GF-D8 (cell line): ENCODE data around the gene HYI.

Source experiments
- DNase-seq: peaks from one replicate; lab custom pipeline; 2025; lab: John Stamatoyannopoulos, UW

Gene HYI

GRCh38 chr1:43444151-43444828, 9.4 kb downstream of the HYI start:
- no peak for DNase-seq

GRCh38 chr1:43443197-43443946, 10.4 kb downstream of the HYI start:
- DNase-seq = no peak

DNA sequence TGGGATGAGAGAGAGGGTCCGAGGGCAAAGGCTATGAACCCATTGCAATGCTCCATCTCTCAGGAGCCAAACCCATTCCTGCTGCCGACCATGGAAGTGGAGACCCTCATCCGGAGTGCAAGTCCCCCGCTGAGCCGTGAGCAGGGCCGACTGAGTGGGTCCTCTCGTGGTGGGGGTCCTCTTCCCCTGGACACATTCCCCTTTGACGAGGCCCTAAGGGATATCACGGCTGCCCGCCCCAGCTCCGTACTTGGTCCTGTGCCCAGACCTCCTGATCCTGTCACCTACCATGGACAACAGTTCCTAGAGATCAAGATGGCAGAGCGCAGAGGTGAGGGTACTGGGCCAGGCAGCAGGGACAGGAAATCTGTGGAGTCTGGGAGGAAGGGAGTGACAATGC, 11.0 kb downstream of the HYI start:
- DNase-seq = no peak

- DNase-seq = no peak
These were observed 11.7 kb downstream of the HYI start for GRCh38 chr1:43441894-43442637.

DNA sequence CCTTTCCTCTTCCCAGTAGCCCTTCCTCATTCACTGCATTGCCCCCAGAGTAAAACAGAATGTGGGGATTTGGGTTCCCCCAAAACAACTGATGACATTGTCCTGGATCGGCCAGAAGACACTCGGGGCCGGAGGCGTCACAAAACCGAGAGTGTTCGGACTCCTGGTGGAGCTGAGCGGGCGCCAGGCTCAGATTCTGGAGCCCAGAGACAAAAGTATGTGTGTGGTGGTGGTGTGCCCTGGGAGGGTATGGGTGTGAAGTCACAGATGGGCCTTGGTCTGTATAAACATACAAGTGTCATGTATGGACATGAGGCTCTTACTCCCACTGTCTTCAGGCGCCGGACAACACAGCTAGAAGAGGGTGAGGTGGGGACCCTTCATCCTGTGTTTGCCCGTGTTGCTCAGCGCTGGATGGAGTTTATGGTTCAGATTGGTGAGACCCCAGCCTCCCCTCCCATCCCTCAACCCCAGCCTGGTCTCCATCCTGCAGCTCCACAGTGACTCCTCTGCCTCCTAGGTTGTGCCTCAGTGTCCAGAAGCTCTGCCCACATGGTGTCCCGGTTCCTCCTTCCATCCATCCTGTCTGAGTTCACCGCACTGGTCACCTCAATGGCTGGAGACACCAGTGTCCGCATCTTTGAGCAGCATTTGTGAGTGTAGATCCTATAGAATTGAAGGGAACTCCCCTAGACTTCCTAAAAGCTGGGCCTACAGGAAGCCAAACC, 12.4 kb downstream of the HYI start:
- no peak for DNase-seq

GRCh38 chr1:43440358-43440757, 13.4 kb downstream of the HYI start:
- DNase-seq = no peak

GRCh38 chr1:43439781-43440180, 13.9 kb downstream of the HYI start:
- DNase-seq = no peak

DNA sequence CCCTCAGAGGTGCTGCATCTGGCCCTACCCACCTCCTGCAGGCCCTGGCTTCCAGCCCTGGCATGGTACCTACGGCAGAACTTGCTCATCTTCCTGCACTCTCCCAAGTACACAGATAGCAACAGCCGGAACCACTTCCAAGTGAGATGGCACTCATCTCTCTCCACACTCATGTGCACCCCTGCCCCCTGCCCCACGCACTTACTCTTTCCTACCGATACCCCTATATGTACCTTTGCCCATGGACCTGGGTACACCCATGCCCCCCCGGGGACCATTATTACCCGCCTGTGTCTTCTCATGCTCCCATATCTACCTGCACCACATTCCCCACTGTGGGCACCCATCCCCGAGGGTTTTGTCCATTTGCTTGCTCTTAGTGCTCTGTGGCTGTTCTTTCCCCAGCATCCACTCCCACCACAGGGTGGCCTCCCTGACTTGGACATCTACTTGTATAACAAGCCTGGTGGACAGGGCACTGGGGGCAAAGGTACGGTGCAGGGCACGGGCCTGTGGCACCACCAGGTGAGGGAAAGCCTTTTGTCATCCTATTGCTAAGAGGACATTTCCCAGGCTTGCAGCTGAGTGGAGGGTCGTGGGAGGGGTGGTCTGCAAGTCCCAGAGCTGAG, 14.7 kb downstream of the HYI start:
- DNase-seq = no peak

- DNase-seq = no peak
These were observed 15.2 kb downstream of the HYI start for GRCh38 chr1:43438576-43438952.

DNA sequence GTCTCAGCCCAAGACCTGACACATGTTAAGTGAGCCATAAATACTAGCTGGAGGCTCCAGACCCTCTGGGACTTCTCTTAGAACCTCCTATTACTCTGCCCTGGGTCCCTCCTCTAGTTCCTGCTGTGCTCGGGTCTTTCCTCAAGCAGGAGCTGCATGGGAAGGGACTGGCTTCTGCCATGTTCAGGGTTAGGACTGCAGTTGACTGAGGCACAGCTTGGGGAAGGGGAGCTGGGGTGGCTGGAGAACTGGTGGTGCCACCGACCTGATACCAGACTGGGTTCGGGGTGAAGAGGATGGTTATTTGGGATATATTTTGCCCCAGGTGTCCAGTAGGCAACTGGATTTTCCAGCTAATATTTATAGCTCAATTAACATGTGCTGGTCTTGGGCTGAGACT, 15.7 kb downstream of the HYI start:
- DNase-seq = no peak

GRCh38 chr1:43437031-43437973, 16.4 kb downstream of the HYI start:
- no peak for DNase-seq

GRCh38 chr1:43436371-43436770, 17.4 kb downstream of the HYI start:
- no peak for DNase-seq

- no peak for DNase-seq
These were observed 18.3 kb downstream of the HYI start for GRCh38 chr1:43435146-43436145.

GRCh38 chr1:43434256-43434655, 19.5 kb downstream of the HYI start:
- DNase-seq = no peak

DNA sequence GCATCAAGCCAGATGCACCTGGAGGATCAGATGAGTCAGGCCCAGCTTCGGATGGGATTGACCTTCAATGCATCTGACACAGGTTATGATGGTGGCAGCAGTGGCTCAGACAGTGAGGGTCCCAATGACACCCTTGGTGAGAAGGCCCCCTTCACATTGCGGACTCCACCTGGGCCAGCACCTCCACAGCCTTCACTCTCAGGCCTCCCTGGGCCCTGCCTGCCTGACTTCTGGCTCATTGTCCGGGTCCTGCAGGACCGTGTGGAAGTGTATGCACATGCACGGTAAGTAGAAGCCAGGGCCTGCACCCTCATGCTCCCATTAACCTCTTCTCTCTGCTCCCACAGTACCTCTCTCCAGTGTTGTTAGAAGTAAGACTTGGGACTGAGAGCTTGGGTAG, 20.8 kb downstream of the HYI start:
- no peak for DNase-seq

DNA sequence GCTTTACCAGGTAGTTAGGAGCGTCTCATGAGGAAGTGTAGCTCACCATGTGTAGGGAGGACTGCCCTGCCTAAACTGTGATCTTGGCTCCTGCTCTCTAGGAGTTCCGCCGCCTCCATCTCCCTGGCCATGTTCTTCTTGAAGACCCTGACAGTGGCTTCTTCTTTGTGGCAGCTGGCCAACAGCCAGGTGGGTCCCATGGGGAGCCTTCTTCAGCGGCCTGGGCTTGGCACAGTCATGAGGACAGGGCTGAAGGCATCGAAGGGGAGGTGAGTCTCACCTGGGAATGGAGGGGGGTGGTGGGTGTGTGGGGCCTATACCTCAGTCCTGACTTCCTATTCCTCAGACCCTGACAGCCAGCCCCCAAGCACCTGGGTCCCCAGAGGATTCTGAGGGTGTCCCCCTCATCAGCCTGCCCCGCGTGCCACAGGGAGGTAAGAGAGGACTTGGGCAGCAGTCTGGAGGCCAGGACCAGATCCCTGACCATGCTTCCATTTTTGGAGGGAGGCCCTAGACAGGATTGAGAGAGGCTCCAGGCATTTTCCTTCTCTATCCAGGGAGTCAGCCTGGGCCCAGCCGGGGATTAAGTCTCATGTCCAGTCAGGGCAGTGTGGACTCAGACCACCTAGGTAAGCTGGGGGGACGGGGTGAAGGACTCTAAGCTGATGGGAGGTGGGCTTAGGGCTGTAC, 21.4 kb downstream of the HYI start:
- no peak for DNase-seq

DNA sequence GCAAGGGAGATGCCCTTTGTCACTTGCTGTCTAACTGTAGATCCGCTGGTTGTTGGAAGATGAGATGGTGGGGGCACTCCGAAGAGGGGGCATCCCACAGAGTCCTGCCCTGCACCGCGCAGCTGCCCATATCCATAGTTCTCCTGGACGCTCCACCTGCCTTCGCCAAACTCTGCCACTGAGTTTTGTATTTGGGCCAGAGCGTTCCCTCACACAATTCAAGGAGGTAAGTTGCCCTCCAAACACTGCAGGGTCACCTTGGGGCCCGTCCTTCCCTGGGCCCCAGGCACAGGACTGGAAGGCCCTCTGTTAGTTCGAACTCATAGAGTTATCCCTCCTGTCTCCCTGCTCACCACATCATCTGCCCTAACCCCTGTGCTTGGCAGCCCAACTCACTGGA, 22.1 kb downstream of the HYI start:
- no peak for DNase-seq

DNA sequence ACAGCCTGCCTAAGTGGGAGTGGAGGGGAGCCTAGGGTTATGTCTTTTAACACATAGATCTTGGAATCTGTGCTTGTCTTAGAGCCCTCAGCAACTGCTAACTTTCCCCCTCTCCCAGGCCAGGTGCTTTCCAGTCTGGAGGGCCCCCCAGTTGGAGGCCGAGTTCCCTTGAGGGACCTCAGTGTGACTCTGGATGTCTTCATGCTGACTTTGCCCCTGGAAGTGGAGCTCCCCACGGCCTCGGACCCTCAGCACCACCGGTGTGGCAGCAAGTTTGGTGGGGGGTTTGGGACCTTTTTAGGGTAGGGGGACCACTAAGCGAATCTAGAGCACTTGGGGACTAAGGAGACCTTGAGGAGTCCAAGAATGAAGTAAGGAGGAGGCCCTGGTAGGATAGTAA, 22.9 kb downstream of the HYI start:
- no peak for DNase-seq

DNA sequence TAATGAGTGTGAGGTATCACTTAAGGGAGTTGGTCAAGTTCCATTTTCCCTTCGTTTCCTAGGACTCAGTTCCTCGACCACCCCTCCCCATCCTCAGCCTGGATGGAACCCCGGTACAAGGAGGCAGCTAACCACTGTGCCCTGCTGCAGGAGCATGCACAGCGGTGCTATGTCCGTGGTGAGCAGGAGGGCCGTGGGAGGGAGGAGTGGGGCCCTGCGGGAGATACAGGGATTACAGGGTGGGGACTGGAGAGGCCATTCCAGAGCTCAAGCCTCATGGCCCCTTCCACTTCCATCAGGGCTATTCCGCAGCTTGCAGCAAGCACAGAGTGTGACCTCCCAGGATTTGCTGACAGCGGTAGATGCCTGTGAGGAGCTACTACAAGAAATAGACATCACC, 25.8 kb downstream of the HYI start:
- DNase-seq = no peak
